NCI-H82 (cell line): Measurements from ENCODE around the gene ZFAND3.
A peak's percentile ranks its signal among the peaks of the same experiment; 100 is the strongest.
"Not testable (repeated sequence)": the region's sequence is repeated elsewhere in the genome, so short reads cannot be mapped to it uniquely, and the experiment has no call there.

Experiments
- DNase-seq: peaks from one replicate; lab custom pipeline; 2025; lab: John Stamatoyannopoulos, UW

Gene ZFAND3

DNA sequence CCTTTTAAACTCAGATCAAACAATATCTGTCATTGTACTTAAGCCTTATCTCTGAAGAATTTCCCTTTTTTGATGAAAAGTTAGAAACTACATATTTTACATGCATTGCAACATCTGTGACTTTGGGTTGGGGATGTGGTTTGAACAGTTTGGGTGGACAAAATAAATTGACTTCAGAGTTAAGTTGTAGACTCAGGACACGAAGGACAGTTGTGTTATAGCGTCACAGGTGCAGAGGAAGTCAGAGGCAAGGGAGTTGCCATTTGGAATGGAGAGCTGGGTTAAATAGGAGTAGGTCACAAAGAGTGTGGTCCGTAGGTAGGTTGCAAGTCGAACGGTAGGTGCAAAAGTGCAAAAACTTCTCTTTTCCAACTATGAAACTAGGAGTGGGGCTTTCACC is 46.0 kb downstream of the ZFAND3 start:
- no peak for DNase-seq

DNA sequence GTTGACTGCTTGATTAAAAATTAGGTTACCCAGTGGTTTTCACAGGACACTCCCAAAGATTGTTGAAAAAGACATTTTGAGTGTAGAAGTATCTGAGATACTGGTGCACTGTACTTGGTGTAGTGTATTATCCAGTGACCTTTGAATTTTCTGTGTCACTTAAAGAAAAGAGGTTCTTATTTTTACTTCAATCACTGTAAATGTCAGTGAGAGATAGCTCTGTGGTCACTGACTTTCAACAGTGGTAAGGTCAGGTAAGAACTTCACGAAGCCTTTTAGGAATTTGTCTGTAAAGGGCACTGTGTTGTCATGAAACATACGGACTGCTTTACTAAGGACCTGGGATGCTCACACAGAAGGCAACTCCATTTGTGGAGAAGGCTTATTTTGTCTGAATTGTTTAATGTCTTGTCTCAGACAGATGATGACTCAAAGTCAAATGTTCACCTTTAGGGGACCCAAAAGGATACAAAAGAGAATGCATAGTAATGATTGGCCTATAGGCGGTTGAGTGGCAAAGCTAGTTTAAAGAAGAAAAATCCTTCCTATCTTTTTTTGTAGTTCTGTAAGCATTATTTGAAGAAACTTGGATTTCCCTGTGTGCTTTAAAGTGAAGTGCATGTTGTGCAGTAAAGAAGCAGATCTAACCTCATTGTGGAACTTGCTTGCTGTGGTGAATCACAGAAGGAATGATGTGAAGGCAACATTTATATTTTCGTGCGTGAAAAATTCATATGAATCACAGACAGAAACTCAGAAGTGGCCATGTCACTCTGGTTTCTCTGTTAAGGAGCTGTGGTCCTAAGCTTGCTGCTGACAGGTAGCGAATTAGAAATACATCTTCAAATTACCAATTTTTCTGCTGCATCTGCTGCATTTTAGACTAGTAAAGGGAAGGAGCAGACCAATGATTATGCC is 47.3 kb downstream of the ZFAND3 start:
- no peak for DNase-seq

DNA sequence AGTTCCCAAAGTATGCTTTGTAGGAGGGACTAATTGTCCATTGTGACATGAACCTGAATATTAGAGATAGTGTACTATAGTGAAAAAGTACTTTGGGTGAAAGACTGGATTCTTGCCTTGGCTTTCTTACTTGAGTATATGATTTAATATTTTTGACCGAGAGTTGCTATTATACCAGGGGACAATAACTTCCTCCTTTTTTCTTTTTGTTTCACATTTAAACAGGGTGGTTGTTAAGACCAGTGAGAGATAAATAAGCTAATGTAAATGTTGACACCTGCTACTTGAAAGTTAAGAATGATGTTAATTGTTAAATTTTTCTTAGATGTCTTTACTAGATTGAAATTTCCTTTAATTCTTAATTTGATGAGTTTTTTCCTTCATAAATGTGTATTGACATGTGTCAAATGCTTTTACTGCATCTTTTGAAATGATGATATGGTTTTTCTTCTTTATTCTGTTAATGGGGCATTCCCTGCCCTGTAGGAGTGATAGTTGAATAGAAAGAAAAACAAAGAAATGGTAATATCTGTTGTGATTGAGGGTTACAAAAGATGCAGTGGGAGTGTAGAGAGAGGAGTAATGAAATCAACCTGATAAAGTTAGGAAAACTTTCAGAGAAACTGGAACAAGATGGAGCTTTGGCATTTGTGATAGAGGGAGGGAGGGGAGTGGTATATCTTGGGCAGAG is 48.4 kb downstream of the ZFAND3 start:
- DNase-seq = no peak

DNA sequence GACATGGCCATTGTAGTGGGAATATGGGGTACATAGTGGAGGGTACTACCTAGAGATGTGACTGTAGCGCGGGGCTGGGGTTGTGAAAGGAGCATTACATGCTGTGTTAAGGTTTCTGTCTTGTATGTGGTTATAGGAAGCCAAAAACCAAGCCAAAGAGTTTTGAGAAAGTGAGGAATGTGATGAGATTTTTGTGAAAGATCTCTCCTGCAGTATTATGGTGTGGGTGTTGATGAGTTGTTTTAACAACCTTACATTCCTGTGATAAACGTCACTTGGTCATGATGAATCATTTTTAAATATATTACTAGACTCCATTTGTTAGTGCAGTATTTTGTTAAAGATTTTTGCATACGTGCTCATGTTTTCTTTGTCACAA is 48.9 kb downstream of the ZFAND3 start:
- DNase-seq = no peak

DNA sequence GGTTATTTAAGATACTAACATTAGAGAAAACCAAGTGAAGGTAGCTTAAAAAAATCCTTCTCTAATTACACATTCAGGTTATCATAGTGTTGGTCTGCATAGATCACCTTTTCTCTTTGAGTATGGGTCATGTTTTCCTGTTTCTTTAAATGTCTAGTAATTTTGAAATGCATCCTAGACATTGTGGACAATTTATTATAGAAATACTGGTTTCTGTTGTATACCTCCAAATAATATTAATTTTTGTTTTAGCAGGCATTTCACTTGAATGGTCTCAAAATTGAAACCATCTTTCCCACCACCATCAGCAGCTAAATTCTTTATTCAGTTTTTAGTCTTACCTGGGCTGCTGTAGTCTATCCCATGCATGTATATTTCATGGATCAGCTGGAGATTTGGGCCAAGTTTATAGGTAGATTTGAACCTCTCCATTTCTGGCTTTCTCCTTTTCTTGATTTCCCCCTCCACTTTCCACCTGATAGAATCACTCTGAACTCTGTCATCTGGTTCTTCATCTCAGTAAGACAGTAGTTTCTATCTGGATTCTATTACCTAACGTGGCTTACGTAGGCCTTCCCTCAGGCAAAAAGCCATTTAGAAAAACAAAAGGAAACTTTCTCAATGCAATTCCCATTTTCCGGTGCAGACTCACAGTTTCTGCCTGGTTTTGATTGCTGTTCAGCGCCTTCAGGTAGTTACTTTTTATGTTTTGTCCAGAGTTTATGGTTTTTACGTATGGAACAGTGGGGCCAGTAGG is 52.3 kb downstream of the ZFAND3 start:
- no peak for DNase-seq

DNA sequence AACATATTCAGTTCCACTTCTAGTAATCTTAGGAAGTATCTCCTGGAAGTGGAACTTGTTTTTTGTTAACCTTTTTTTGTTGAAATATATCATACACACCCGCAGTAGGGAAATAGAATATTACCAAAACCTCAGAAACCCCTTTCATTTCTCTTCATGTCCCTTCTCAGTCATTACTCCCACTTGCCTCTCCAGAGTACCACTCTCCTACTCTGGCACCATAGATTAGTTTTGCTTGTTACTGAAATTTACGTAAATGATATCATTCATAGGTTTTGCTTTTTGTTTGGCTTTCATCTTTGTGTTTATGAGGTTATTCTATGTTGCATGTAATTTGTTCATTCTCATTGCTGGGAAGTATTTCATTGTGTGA is 52.8 kb downstream of the ZFAND3 start:
- DNase-seq = no peak

DNA sequence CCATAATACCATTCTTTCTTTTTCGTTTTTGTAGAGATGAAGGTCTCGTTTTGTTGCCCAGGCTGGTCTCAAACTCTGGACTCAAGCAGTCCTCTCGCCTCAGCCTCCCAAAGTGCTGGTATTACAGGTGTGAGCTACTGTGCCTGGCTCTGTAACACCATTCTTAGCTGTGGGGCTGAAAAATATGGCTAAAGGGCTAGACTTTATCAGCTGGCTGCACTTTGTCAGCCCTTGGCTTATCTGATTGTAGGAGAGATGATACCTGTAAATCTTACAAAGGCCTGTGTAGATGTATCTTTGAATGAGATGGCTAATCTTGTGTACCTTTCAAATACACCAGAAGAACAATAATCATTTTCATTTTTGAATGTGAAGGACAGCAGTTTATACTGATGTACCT is 55.2 kb downstream of the ZFAND3 start:
- no peak for DNase-seq

DNA sequence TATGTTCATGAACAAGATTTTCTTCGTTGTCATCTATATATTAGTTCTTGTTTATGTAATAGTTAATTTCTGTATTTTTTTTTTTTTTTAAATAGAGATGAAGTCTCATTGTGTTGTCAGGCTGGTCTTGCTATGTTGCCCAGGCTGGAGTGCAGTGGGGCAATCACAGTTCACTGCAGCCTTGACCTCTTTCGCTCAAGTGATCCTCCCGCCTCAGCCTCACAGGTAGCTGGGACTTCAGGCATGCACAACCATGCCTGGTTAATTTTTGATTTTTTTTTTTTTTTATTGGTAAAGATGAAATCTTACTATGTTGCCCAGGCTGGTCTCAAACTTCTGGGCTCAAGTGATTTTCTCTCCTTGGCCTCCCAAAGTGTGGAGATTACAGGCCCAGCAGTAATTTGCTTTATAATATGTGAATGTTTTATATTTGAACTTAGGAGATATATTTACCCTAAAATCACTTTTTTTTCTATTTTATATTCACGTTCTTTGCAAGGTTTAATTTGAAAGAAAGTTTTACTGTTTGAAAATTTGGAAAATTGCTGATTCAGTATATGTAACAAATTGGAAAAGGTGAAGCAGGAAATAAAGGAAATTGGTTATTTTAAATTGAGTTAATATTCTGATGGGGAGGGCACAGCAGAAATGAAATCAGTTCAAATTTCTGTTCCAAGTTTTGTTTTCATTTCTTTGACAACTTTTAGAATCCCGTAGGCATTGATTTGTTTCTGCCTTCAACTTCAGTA is 56.2 kb downstream of the ZFAND3 start:
- no peak for DNase-seq

DNA sequence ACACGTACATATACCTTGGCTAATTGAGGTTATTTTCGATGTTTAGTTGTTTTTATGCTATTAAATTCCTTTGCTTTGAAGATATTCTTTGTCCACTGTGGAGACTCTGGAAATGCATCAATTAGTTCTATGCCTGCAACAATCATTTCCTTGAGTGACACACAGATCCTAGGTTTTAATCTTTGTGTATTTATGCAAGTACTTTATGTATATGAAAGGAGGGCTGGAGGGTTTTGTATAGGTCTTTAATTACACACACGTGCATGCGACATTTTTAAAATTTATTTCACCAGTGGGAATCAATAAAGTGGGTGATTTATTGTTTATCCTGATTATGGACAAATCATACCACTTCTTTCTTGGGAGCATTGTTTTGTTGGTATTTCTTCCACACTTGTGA is 57.3 kb downstream of the ZFAND3 start:
- no peak for DNase-seq

DNA sequence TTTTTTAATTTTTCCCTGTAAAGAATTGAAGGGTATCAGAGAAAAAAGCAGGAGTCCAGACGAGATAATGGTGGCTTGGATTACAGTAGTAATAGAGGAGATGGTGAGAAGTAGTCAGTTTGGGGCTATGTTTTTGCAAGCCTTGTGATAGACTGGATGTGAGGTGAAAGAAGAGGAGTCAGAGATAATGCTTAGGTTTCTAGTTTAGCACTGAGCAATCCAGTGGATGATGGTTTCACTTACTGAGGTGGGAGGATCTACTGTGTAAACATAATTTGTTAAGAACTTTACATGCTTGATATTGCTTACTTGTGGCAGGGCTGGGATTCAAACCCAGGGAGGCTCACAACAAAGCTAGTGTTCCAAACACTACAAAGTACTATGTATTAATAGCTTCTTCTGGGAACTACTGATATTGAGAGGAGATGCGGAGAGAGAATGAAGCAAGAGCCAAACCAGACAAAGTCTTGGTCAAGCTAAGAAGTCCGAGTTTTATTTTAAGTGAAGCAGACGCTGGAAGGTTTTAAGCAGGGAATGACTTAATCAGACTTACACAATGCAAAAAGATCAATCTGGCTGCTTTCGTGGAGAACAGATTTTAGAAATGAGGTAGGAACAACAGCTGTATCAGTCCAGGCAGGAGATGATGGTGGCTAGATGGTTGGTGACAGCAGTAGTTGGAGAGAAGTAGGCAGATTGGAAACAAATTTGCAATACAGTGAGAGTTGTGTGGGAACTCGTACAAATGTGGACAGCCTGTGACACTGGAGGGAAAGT is 58.0 kb downstream of the ZFAND3 start:
- no peak for DNase-seq

DNA sequence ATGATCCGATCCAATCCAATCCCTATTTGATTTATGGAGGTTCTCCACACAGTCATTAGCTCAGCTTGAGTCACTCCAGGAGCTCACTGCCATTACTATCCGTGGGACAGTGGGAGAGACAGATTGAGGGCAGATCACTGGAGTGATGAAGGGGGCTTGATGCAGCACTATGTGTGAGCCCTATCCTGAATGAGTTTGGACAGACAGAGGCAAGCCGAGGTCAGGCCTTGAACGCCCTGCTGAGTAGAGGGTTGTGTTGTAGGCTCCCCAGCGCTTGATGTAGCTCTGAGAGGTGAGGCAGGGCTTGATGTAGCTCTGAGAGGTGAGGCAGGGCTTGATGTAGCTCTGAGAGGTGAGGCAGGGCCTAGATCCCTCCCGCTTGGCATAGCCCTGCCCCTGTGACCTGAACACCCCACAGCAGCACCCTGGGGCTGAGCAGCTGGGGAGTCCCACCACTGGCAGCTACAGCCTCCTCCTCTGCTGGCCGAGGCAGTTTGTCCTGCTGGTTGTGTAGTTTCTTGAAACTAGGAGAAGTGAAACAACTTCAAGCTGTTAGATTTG is 58.7 kb downstream of the ZFAND3 start:
- DNase-seq = peak; percentile 53

DNA sequence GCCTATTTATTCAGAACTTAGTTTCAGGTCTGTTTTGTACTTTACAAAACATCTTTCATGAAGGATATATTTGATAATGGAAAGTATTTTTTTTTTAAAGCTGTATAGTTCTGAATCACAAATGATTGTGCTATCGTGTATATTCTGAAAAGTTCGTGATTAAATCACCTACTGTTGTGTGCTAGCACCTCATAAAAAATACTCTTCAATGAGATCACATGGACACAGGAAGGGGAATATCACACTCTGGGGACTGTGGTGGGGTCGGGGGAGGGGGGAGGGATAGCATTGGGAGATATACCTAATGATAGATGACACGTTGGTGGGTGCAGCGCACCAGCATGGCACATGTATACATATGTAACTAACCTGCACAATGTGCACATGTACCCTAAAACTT is 61.1 kb downstream of the ZFAND3 start:
- not testable (repeated sequence) for DNase-seq

DNA sequence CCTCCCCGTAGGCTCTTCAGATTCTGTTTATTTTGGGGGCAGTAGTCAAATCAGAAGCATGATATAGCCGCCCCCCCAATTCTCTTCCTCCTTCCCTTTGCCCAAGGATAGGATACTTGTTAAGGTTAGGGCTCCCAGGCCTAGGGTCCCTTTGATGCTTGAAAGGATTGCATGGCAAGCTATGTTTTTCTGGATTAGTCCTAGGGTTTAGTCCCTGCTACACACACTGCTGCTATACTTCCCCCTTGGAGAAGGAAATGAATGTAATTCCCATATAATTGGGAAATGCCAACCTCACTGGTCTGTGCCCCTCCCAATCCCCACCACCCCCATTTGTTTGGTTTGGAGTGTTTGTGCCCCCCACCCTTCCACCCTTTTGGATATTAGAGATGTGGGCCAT is 62.8 kb downstream of the ZFAND3 start:
- DNase-seq = no peak

DNA sequence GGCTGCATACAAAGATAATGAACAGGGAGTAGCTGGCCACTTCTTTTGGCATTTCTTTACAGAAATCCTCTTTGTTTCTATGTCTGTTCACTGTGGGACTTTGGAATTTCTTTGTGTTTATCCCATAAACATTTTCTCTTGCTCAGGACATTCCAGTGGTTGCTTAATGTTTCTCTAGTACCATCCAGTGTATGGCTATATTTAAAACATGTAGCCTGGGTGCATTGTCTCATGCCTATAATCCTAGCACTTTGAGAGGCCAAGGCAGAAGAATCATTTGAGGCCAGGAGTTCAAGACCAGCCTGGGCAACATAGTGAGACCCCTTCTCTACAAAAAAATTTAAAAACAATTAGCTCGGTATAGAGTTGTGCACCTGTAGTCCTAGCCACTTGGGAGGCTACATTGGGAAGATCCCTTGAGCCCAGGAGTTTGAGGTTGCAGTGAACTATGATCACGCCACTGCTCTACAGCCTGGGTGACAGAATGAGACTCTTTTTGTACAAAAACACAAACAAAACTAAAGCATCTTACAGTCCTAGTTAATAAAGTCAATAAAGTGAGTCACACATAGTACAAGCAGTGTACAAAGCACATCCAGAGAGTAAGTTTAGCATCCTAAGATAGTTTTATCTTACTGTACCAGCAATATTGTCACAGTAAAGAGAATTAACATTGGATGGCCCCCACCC is 63.3 kb downstream of the ZFAND3 start:
- no peak for DNase-seq

DNA sequence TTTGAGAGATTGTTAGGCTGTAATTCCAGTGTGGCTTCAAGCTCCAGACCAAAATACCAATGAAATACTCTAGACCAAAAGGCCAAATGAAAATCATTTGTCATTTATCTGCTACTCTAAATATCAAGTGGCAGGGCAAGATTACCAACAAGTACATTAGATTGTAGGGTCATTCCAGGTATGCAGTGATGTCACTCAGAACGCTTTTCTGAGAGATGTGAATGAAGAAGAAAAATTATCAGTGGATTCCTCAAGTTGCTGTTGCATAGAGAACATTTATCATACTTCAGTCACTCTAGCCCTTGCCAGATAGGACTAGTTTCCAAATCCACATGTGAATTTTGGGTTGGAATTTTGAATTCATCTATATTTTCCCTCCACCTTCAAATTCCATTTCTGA is 65.0 kb downstream of the ZFAND3 start:
- DNase-seq = no peak

DNA sequence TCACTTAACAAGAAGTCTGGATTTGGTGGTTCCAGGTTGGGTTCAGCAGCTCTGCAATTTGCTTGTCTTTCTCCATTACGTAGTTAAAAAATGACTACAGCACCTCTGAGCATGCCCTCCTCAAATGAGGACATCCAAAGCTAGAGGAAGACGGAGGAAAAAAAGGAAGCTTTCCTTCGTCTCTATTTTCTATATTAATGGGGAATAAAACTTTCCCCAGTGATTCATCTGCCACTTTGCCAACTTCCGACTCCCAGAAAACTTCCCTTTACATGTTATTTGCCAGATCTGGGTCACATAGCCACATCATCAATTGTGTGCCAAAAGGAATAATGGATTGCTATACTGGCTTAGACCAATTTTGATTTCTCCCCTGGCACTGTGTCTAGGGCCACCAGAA is 69.5 kb downstream of the ZFAND3 start:
- DNase-seq = no peak

DNA sequence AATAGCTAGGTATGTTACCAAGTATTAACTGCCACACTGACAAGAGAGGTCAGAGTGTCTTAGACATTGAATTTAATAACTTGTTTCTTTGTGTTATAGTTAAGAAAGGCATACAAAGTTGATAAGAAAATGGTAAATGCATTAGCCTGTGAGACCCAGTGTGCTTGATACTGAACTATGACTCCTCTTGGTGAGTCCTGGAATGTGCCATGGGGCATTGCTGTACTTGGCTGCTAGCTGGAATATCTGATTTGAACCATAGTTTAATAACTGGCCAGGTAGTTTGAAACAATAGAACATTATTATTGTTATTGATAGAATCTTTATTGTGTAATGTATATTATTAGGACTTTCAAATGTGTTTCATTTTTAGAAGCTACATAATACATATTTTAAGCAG is 70.0 kb downstream of the ZFAND3 start:
- DNase-seq = no peak

DNA sequence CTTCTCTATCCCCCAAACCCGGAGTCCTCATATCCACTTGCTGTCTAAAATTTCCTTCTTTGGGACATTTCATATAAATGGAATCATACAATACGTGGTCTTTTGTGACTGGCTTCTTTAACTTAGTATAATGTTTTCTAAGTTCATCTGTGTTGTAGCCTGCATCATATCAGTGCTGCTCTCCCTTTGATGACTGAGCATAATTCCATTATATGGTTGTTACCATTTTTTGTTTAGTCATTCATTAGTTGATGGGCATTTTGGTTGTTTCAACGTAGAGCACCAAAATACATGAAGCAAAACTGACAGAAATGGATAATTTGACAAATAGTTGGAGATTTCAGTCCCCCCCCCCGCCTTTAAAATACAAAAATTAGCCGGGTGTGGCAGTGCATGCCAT is 71.5 kb downstream of the ZFAND3 start:
- no peak for DNase-seq

DNA sequence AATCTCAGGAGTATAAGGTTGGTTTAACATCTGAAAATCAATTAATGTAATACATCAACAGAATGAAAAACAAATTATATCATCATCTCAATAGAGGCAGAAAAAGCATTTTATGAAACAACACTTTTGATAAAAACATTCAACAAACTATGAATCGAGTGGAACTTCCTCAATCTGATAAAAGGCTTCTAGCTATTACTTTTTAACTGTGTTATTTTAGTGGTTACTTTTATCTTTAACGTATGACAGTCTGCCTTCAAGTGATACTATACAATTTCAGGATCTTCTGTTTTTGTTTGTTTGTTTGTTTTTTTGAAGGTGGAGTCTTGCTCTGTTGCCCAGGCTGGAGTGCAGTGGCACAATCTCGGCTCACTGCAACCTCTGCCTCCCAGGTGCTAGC is 73.7 kb downstream of the ZFAND3 start:
- DNase-seq = no peak

DNA sequence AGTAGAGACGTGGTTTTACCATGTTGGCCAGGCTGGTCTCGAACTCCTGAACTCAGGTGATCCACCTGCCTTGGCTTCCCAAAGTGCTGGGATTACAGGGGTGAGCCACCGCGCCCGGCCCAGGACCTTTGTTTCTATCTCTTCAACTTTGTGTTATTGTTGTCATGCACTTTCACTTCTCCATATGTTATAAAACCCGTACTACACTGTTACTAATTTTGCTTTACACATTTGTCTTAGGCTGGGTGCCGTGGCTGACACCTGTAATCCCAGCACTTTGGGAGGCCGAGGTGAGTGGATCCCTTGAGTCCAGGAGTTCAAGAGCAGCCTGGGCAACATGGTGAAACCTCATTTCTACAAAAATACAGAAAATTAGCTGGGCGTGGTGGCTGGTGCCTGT is 74.2 kb downstream of the ZFAND3 start:
- DNase-seq = not testable (repeated sequence)
